NT2/D1 (cell line): Measurements from ENCODE around the gene ADGRL3.

Experiments used
- DNase-seq: peaks from one replicate; pipeline ENCODE4 v3.0.0-alpha.2; 2011; ENCODE audit warnings: low read depth, low spot score
- H3K27me3 ChIP-seq: 2 replicates; pipeline ENCODE4 v1.6.0; 2011; ENCODE audit warnings: mild to moderate bottlenecking; ENCODE audit not compliant: insufficient read length, insufficient read depth
- H3K36me3 ChIP-seq: 2 replicates; pipeline ENCODE4 v1.6.1; 2011; ENCODE audit warnings: mild to moderate bottlenecking, low read length, mixed read lengths; ENCODE audit not compliant: insufficient read depth, insufficient read length
- H3K4me1 ChIP-seq: 2 replicates; pipeline ENCODE4 v1.5.1; 2011; ENCODE audit not compliant: insufficient read depth, insufficient read length
- H3K4me3 ChIP-seq: 2 replicates; pipeline ENCODE4 v1.5.1; 2011; ENCODE audit warnings: low read depth; ENCODE audit not compliant: insufficient read length
- H3K9ac ChIP-seq: 2 replicates; pipeline ENCODE4 v1.6.0; 2011; ENCODE audit warnings: low read depth; ENCODE audit not compliant: insufficient read length
- H3K9me3 ChIP-seq: 2 replicates; pipeline ENCODE4 v1.5.1; 2011; ENCODE audit warnings: mild to moderate bottlenecking, low read length; ENCODE audit not compliant: insufficient read depth
- SUZ12 ChIP-seq: IDR thresholded peaks from 2 replicates; pipeline ENCODE4 v1.6.1; 2011; ENCODE audit not compliant: insufficient read length, insufficient read depth; ENCODE audit errors: extremely low read depth
- YY1 ChIP-seq: IDR thresholded peaks from 2 replicates; pipeline ENCODE4 v1.6.1; 2011; ENCODE audit not compliant: insufficient read length, insufficient read depth
- ZNF274 ChIP-seq: IDR thresholded peaks from 2 replicates; pipeline ENCODE4 v1.6.1; 2011; ENCODE audit warnings: mild to moderate bottlenecking, low read depth, low read length

Gene ADGRL3

GRCh38 chr4:62015043-62015739, 815.1 kb downstream of the ADGRL3 start:
- DNase-seq, result no peak
- Histone ChIP-seq H3K9ac (no peak overlapping the region), H3K27me3 (no peaks in the 10 kb centered on the region), H3K9me3 (no peaks in the 10 kb centered on the region), H3K4me3 (no peak overlapping the region), H3K36me3 (no peaks in the 10 kb centered on the region), H3K4me1 (no peaks in the 10 kb centered on the region)
- no peak for TF ChIP-seq ZNF274
- TF ChIP-seq SUZ12, result no peak
- no peak for TF ChIP-seq YY1

GRCh38 chr4:62018537-62018936, 818.4 kb downstream of the ADGRL3 start:
- TF ChIP-seq ZNF274 (no peak), YY1 (no peak), SUZ12 (no peak)
- Histone ChIP-seq H3K9ac (no peak overlapping the region), H3K4me1 (no peaks in the 10 kb centered on the region), H3K9me3 (no peaks in the 10 kb centered on the region), H3K4me3 (no peak overlapping the region), H3K36me3 (no peaks in the 10 kb centered on the region), H3K27me3 (no peaks in the 10 kb centered on the region)
- DNase-seq, result no peak

GRCh38 chr4:62023633-62024032, 823.5 kb downstream of the ADGRL3 start:
- no peaks in the 10 kb centered on the region for H3K27me3 ChIP-seq
- no peaks in the 10 kb centered on the region for H3K9me3 ChIP-seq
- no peak for DNase-seq
- no peak for TF ChIP-seq SUZ12
- TF ChIP-seq ZNF274, result no peak
- TF ChIP-seq YY1, result no peak
- H3K9ac ChIP-seq, result no peak overlapping the region
- H3K36me3 ChIP-seq, result no peaks in the 10 kb centered on the region
- H3K4me3 ChIP-seq, result no peak overlapping the region
- no peaks in the 10 kb centered on the region for H3K4me1 ChIP-seq

- no peak overlapping the region for H3K9ac ChIP-seq
- no peaks in the 10 kb centered on the region for H3K4me1 ChIP-seq
- H3K27me3 ChIP-seq, result no peaks in the 10 kb centered on the region
- TF ChIP-seq SUZ12, result no peak
- no peak for TF ChIP-seq YY1
- no peak for TF ChIP-seq ZNF274
- no peaks in the 10 kb centered on the region for H3K36me3 ChIP-seq
- H3K4me3 ChIP-seq, result no peak overlapping the region
- no peaks in the 10 kb centered on the region for H3K9me3 ChIP-seq
- DNase-seq, result no peak
These were observed 828.6 kb downstream of the ADGRL3 start for GRCh38 chr4:62028745-62029144.

GRCh38 chr4:62030958-62031357, 830.8 kb downstream of the ADGRL3 start:
- H3K4me3 ChIP-seq, result no peak overlapping the region
- H3K4me1 ChIP-seq, result no peaks in the 10 kb centered on the region
- DNase-seq, result no peak
- TF ChIP-seq SUZ12 (no peak), ZNF274 (no peak)
- H3K9me3 ChIP-seq, result no peaks in the 10 kb centered on the region
- H3K27me3 ChIP-seq, result no peaks in the 10 kb centered on the region
- no peaks in the 10 kb centered on the region for H3K36me3 ChIP-seq
- H3K9ac ChIP-seq, result no peak overlapping the region

- TF ChIP-seq ZNF274, result no peak
- TF ChIP-seq SUZ12, result no peak
- TF ChIP-seq YY1, result no peak
- H3K36me3 ChIP-seq, result no peaks in the 10 kb centered on the region
- H3K4me3 ChIP-seq, result no peak overlapping the region
- no peaks in the 10 kb centered on the region for H3K27me3 ChIP-seq
- DNase-seq, result no peak
- H3K9me3 ChIP-seq, result no peaks in the 10 kb centered on the region
- H3K9ac ChIP-seq, result no peak overlapping the region
- H3K4me1 ChIP-seq, result no peaks in the 10 kb centered on the region
These were observed 837.4 kb downstream of the ADGRL3 start for GRCh38 chr4:62037571-62037970.

GRCh38 chr4:62051332-62051731, 851.2 kb downstream of the ADGRL3 start:
- Histone ChIP-seq H3K36me3 (no peaks in the 10 kb centered on the region), H3K4me1 (no peaks in the 10 kb centered on the region), H3K9ac (no peak overlapping the region), H3K4me3 (no peak overlapping the region), H3K9me3 (no peaks in the 10 kb centered on the region), H3K27me3 (no peaks in the 10 kb centered on the region)
- DNase-seq, result no peak
- TF ChIP-seq SUZ12 (no peak), ZNF274 (no peak), YY1 (no peak)

GRCh38 chr4:62053974-62054373, 853.8 kb downstream of the ADGRL3 start:
- Histone ChIP-seq H3K27me3 (no peaks in the 10 kb centered on the region), H3K9ac (no peak overlapping the region), H3K36me3 (no peaks in the 10 kb centered on the region), H3K4me3 (no peak overlapping the region), H3K9me3 (no peaks in the 10 kb centered on the region), H3K4me1 (no peaks in the 10 kb centered on the region)
- TF ChIP-seq YY1, result no peak
- TF ChIP-seq SUZ12, result no peak
- no peak for TF ChIP-seq ZNF274
- no peak for DNase-seq
